CD4-positive, alpha-beta T cell treated with Interleukin-17A for 4 hours (primary cell): Measurements from ENCODE around the gene RNF166.
A peak's percentile ranks its signal among the peaks of the same experiment; 100 is the strongest.

ENCODE experiments used
- DNase-seq: peaks from one replicate; pipeline ENCODE4 v3.0.0-alpha.2; 2020; ENCODE audit warnings: mixed read lengths

RNF166 gene

GRCh38 chr16:88705801-88706228, 393 bp downstream of the RNF166 start:
- DNase-seq = peak; percentile 34

- DNase-seq = peak; percentile 59
Measured at GRCh38 chr16:88705076-88705684, 1.0 kb downstream of the RNF166 start.

- peak; percentile 88 for DNase-seq
Measured at GRCh38 chr16:88703486-88704309, 2.5 kb downstream of the RNF166 start.

DNA sequence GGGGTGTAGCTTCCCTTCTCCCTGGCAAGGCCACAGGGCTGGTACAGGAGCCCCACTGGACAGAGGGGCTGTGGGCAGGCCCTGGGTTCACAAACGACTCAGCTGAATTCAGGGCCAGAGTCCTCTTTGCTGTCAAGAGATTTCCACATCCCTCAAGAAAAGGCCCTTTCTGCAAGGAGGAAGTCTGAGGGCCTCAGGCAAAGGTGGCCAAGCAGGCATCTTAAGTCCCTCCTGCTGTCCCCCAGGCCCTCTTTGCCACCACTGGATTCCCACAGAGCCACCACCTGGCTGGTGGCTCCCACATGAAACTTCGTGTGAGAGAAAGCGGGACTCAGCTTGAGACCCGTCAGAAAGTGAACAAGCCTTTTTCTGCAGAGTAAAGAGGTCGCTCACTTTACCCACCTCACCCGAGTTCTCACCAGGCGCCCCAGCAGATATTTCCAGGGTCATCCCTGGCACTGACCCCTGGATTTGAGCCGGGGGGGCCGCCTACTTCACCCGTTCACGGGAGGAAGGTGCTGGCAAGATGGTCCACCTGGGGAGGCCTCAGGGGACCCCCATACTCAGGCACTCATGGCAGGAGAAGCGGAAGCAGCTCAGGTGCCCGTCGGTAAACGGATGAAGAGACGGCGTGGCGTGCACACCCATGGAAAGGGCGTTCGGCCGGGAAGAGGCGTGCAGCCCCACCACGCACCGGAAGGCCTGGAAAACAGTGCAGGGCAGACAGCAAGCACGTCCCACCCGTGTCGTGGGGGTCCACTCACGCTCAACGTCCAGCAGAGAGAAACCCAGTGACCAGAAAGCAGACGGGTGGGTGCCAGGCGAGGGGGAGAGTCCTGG, 3.6 kb downstream of the RNF166 start:
- DNase-seq = peak; percentile 48

DNA sequence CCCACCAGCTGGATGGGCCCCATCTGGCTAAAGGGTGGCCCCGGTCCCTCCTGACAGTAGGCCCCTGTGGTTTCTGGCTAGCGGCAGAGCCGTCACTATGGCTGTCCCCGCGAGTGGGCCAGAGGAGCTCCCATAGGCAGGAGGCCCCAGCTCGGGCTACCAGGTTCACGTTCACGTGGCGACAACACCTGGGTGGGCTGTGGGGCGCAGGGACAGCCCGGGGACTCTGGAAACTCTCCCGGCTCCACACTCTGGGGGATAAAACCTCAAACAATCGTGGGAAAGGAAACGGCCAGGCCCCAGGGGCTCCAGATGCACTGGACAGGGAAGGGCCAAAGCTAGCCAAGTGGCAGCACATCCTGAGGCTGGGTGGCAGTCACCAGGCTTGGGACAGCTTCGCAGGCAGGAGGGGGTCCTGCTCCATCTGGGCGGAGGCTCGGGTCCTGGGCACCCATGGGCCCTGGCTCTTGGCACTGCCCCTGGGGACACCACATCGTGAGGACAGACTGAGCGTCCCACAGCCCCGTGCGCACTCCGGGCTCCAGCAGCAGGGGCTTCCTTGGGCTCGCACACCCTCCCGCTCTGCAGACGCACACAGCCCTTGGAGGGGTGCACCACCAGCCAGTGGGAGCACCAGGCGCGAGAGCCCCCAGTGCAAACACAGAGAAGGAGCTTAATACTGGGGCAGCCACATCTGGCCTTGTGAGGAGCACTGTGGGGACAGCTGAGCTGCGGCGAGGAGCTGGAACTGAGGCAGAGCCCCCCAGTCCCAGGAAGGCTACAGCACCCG, 4.4 kb downstream of the RNF166 start:
- DNase-seq = peak; percentile 46

- peak; percentile 97 for DNase-seq
Measured at GRCh38 chr16:88700636-88701482, 5.3 kb downstream of the RNF166 start.

DNA sequence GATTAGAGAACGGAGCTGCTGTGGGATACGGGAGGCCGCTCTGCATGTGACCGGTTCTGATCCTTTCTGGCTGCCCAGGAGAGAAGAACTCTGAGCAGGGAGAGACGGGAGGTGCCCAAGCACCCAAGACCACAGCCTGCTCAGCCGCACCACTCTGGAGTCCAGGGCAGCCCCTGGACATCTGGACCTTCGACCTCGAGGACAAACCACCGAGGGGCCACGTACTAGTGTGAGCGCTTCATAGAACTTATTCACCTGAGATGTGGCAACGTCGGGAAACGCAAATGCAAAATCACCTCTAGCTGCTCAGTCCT, 5.9 kb downstream of the RNF166 start:
- DNase-seq = no peak

DNA sequence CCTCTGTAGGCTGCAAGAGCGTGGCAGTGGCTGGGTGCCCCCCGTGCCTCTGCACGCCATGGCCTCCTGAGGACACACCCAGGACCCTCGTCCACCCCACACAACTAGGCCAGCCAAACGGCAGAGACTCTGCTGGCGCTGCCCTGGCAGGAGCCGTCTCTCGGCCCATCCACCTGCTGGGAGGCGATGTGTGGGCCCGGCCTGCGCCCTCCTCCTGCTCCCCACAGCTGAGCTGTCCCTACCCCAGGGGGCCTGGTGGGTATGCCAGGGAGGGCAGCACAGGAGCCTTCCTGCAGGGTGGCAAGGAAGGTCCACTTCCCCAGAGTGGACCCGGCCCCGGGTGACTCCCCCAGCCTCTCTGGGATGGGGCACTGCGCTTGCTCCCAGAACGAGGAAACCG, 7.0 kb downstream of the RNF166 start:
- DNase-seq = no peak

DNA sequence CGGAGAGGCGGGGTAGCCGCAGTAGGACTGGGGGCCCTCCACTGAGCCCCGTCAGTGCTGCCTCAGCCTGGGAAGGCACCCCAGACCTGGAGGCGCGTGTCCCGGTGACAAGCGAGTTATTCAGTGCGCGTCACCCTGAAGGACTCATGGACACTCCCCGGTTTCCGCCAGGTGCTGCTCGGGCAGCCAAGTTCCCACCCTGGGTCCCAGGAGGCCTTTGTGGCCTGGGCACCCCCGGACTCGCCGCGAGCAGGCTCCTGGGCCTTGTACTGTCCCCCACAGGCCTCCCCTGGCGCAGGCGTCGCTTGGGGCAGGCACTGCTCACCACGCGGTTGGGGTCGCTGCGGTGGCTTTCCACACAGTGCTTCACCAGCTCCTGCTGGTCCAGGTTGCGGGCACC, 7.6 kb downstream of the RNF166 start:
- no peak for DNase-seq

- peak; percentile 58 for DNase-seq
Measured at GRCh38 chr16:88697831-88698615, 8.2 kb downstream of the RNF166 start.

GRCh38 chr16:88697116-88697830, 8.9 kb downstream of the RNF166 start:
- no peak for DNase-seq

DNA sequence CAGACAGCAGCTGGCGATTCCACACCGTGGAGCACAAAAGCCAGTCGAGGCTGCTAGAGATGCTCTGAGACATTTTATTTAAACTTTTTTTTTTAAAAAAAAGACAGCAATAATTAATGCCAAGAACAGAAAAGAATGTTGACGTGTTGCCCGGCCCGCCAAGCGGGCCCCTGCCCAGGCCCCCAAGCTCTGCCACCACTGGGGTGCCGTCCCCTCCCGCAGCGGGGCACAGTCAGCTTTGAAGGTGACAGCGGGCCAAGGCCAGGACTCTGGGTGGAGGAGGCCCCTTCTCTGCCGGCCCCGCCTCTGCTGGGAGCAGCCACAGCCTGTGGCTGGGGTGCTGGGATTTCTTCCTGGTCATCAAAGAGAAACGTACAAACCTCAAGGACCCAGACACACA, 9.8 kb downstream of the RNF166 start:
- DNase-seq = no peak

GRCh38 chr16:88695753-88696152, 10.5 kb downstream of the RNF166 start:
- DNase-seq = no peak

DNA sequence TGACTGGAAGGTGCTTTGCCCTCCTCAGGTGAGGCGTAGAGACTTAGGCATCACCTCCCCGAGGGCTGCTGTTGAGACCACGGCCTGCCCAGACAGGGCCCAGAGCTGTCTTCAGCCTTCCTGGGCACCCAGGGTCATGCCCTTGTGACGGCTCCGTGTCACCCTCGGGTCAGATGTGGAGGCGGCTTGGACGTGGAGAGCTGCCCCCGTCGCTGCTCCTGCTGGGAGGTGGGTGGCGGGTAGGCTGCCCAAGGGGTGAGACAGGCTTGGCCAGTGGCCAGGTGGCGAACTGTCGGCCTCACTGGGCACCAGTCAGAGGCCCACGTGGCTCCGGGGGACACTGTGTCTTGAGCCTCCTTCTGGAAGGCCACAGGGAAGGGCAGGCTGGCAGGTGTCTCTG, 11.0 kb downstream of the RNF166 start:
- DNase-seq = no peak

DNA sequence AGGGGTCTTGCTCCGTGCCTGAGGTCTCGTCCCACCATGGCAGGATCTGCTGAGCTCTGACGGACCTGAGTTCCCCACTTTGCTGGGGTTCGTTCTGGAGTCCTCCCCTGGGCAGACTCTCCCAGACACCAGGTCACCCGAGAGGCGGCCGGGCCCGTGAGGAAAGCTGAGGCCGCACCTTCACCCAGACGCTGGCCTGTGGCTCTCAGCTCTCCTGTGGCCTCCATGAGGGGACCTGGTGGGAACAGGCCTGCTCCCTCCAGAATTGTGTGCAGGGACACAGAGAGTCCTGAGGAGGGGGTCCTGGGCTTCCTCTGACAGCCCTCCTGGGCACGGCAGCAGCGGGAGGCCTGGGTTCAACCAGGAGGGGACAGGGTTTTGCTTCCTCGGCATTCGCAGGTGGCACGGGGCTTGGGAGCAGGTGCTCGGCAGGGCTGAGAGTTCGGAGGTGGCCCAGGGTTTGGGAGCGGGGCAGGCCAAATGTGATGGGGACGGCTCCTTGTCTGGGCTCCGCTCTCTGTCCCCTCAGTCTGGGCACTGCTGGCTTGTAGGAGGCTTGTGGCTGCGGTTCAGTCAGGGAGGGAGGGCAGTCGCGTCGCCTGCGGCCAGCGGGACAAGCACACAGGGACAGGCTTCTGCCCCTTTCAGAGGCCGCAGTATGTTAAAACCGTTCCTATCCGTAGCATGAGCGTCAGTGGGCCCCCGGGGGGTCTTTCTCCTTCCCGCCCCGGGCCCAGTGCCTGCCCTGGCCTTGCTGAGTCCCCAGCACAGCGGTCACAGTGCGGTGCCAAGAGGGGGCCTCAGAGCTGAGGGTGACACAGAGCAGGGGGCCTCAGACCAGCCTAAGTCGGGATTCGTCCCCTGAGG, 11.8 kb downstream of the RNF166 start:
- no peak for DNase-seq

GRCh38 chr16:88693420-88694177, 12.6 kb downstream of the RNF166 start:
- DNase-seq = no peak

DNA sequence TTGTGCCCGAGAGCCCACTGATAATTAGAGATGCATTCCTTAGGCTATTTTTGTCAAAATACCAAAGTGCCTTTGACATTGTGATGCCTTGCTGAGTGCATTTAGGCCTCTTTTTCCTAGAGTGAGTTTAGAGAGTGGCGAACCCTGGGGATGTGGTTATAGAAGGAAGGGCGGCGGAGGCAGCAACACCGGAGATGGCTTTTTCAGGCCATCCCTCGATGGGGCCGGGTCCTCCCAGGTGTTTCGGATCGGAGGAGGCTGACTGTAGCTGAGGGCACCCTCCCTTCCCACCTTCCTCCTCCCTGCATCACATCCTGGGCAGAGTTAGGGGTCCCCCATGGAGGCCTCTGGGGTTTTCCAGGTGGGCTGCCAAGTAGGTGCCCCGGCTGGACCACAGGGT, 13.3 kb downstream of the RNF166 start:
- peak; percentile 51 for DNase-seq

- DNase-seq = peak; percentile 53
Measured at GRCh38 chr16:88691924-88692560, 14.2 kb downstream of the RNF166 start.
